Muscle layer of colon (tissue), 2 donors: ENCODE results near the gene RHNO1.

Source experiments
- H3K27ac ChIP-seq: one replicate; pipeline ENCODE4 v1.7.0; 2013; ENCODE audit warnings: low read depth, mild to moderate bottlenecking, low read length, moderate library complexity
- H3K27me3 ChIP-seq, 2 donors: one replicate each; pipeline ENCODE4 v1.7.0; 2013; ENCODE audit warnings: low read length in 2 of 2, mild to moderate bottlenecking in 2 of 2; ENCODE audit not compliant: insufficient read depth in 2 of 2, control insufficient read depth in 1 of 2
- H3K36me3 ChIP-seq: one replicate; pipeline ENCODE4 v1.7.0; 2013; ENCODE audit warnings: mild to moderate bottlenecking, low read length; ENCODE audit not compliant: insufficient read depth
- H3K4me1 ChIP-seq: one replicate; pipeline ENCODE4 v1.7.0; 2013; ENCODE audit warnings: mild to moderate bottlenecking, low read length; ENCODE audit not compliant: insufficient read depth
- H3K4me3 ChIP-seq, 2 donors: one replicate each; pipeline ENCODE4 v1.7.0; 2013; ENCODE audit warnings: low read length in 2 of 2, low read depth in 1 of 2, mild to moderate bottlenecking in 1 of 2, moderate library complexity in 1 of 2
- H3K9ac ChIP-seq: one replicate; pipeline ENCODE4 v1.7.0; 2013; ENCODE audit warnings: low read length
- H3K9me3 ChIP-seq: one replicate; pipeline ENCODE4 v1.7.0; 2013; ENCODE audit warnings: mild to moderate bottlenecking, low read length
- donor health status: abdominal sarcoma.
- donor health status: Adenocarcinoma of cecum.

Gene RHNO1

DNA sequence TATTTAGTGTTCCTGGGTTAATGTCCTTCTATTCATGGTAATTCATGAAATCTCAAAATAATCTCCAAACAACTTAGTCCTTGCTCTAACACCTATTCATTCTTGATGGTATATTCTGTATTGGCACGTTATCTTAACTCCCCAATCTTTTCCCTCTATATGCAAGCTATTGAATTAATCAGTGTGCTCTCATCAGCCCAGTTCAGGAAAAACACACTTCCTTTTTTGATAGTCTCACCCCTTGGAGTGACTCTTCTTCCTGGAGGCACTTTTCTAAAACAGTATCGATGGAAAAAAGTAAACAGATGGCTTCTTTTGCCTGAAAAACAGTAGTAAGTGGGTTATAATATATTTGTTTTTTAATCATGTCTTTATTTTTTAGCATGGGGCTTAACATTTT, 42.2 kb downstream of the RHNO1 start:
- Histone ChIP-seq H3K4me1 (no peaks in the 10 kb centered on the region), H3K27ac (no peak overlapping the region), H3K4me3 (no peak overlapping the region), H3K36me3 (peaks cover 42% of the 10 kb centered on the region), H3K9ac (no peak overlapping the region), H3K27me3 (no peaks in the 10 kb centered on the region), H3K9me3 (no peaks in the 10 kb centered on the region)

- Histone ChIP-seq H3K27me3 (no peaks in the 10 kb centered on the region), H3K36me3 (peaks cover 41% of the 10 kb centered on the region), H3K4me3 (no peak overlapping the region), H3K9me3 (no peaks in the 10 kb centered on the region), H3K27ac (no peak overlapping the region), H3K9ac (no peak overlapping the region), H3K4me1 (no peaks in the 10 kb centered on the region)
These were observed 45.3 kb downstream of the RHNO1 start for GRCh38 chr12:2922329-2922728.

GRCh38 chr12:2923057-2923456, 46.0 kb downstream of the RHNO1 start:
- Histone ChIP-seq H3K36me3 (peaks cover 41% of the 10 kb centered on the region), H3K27me3 (no peaks in the 10 kb centered on the region), H3K27ac (no peak overlapping the region)

DNA sequence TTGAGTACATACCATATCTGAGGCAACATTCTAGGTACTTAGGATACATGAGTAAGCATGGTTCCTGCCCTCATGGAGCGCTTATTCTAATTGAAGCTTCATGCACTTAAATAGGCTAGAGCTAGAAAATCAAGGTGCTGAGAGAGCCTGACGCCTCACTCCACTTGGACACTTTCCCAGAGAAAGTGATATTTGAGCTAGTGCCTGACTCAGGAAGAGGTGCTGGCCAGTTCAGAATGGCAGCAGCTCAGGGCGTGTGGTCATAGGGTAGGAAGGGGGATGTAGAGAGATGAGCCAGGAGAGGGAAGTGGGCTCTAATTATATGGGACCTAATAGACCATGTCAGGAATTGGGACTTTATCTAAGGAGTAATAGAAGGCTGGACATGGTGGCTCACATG, 47.0 kb downstream of the RHNO1 start:
- no peak overlapping the region for H3K27ac ChIP-seq
- no peaks in the 10 kb centered on the region for H3K27me3 ChIP-seq
- H3K9me3 ChIP-seq, result no peaks in the 10 kb centered on the region
- no peak overlapping the region for H3K4me3 ChIP-seq
- H3K4me1 ChIP-seq, result no peaks in the 10 kb centered on the region
- H3K9ac ChIP-seq, result no peak overlapping the region
- peaks cover 41% of the 10 kb centered on the region for H3K36me3 ChIP-seq

More at GRCh38 chr12:2923057-2923456, 46.0 kb downstream of the RHNO1 start:
- Histone ChIP-seq H3K9ac (no peak overlapping the region), H3K9me3 (no peaks in the 10 kb centered on the region), H3K4me3 (no peak overlapping the region), H3K4me1 (no peaks in the 10 kb centered on the region)

- H3K9me3 ChIP-seq, result no peaks in the 10 kb centered on the region
- H3K4me1 ChIP-seq, result no peaks in the 10 kb centered on the region
- H3K27ac ChIP-seq, result no peak overlapping the region
- no peak overlapping the region for H3K9ac ChIP-seq
- H3K36me3 ChIP-seq, result peaks cover 38% of the 10 kb centered on the region
- no peak overlapping the region for H3K4me3 ChIP-seq
- no peaks in the 10 kb centered on the region for H3K27me3 ChIP-seq
These were observed 48.4 kb downstream of the RHNO1 start for GRCh38 chr12:2925322-2925995.

DNA sequence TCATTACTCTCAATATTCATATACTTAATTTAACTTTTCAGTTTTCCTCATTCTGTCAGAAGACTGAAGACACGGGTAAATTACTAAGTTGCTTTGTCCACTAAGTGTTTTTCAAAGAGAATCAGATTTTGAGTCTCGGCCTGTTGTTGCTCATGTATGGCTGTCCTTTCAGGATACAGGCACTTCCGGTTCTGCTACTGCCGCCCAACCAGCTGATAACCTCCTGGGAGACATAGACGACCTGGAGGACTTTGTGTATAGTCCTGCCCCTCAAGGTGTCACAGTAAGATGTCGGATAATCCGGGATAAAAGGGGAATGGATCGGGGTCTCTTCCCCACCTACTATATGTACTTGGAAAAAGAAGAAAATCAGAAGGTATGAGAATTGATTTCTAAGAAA, 53.8 kb downstream of the RHNO1 start:
- Histone ChIP-seq H3K36me3 (peaks cover 34% of the 10 kb centered on the region), H3K27me3 (no peaks in the 10 kb centered on the region), H3K9me3 (no peaks in the 10 kb centered on the region), H3K9ac (no peak overlapping the region), H3K4me1 (no peaks in the 10 kb centered on the region), H3K4me3 (no peak overlapping the region), H3K27ac (no peak overlapping the region)

DNA sequence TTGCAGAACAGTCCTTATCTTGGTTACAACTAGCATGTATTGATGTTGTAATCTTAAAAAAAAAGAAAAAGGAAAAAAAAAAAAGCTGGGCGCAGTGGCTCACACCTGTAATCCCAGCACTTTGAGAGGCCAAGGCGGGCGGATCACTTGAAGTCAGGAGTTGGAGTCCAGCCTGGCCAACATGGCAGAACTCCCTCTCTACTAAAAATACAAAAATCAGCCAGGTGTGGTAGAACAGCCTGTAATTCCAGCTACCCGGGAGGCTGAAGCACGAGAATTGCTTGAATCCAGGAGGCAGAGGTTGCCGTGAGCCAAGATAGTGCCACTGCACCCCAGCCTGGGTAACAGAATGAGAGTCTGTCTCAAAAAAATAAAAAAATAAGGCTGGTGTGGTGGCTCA, 56.6 kb downstream of the RHNO1 start:
- no peak overlapping the region for H3K9ac ChIP-seq
- H3K4me3 ChIP-seq, result no peak overlapping the region
- no peaks in the 10 kb centered on the region for H3K27me3 ChIP-seq
- H3K36me3 ChIP-seq, result peaks cover 45% of the 10 kb centered on the region
- no peak overlapping the region for H3K27ac ChIP-seq
- no peaks in the 10 kb centered on the region for H3K9me3 ChIP-seq
- H3K4me1 ChIP-seq, result no peaks in the 10 kb centered on the region

GRCh38 chr12:2934371-2934770, 57.3 kb downstream of the RHNO1 start:
- Histone ChIP-seq H3K36me3 (peaks cover 53% of the 10 kb centered on the region), H3K27me3 (no peaks in the 10 kb centered on the region), H3K9ac (no peak overlapping the region), H3K4me3 (no peak overlapping the region), H3K27ac (no peak overlapping the region), H3K9me3 (no peaks in the 10 kb centered on the region), H3K4me1 (no peaks in the 10 kb centered on the region)

DNA sequence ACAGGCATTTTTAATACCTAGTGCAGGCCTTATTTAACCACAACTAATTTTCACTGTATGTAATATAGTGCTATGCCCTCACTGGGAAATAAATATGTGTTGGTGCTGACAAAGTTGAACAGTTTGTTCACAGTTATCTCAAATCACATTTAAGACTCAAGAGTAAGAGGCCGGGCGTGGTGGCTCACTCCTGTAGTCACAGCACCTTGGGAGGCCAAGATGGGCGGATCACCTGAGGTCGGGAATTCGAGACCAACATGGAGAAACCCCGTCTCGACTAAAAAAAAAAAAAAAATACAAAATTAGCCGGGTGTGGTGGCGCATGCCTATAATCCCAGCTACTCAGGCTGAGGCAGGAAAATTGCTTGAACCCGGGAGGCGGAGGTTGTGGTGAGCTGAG, 59.3 kb downstream of the RHNO1 start:
- H3K27me3 ChIP-seq, result no peaks in the 10 kb centered on the region
- H3K4me1 ChIP-seq, result no peaks in the 10 kb centered on the region
- H3K9me3 ChIP-seq, result no peaks in the 10 kb centered on the region
- no peak overlapping the region for H3K4me3 ChIP-seq
- H3K27ac ChIP-seq, result no peak overlapping the region
- H3K36me3 ChIP-seq, result peaks cover 59% of the 10 kb centered on the region
- no peak overlapping the region for H3K9ac ChIP-seq

DNA sequence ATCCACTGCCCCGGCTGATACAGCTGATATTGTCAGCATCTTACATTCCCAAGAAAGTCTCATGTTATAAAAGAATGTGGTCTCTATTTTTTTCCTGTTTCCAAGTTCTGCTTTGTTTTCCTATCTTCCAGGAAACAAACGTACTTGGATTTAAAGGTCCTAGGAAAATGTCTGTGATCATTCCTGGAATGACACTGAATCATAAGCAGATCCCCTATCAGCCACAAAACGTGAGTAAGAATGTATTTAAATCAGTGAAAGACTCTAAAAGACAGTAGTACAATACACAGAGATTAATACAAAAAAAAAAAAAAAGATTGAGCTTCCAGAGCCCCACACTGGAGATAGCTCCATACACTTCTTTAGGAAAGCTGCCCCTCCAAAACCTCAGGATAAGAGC, 60.5 kb downstream of the RHNO1 start:
- Histone ChIP-seq H3K9ac (no peak overlapping the region), H3K27ac (no peak overlapping the region), H3K4me1 (no peaks in the 10 kb centered on the region)

More for the DNA sequence above, 60.5 kb downstream of the RHNO1 start:
- H3K36me3 ChIP-seq, result peaks cover 49% of the 10 kb centered on the region
- no peaks in the 10 kb centered on the region for H3K9me3 ChIP-seq
- no peak overlapping the region for H3K4me3 ChIP-seq
- H3K27me3 ChIP-seq, result no peaks in the 10 kb centered on the region
